ENCODE data around the gene SPINK7.
"Not testable (repeated sequence)": the region's sequence is repeated elsewhere in the genome, so short reads cannot be mapped to it uniquely, and the experiment has no call there.

The SPINK7 gene

GRCh38 chr5:148312153-148312552 lies at the start of gene SPINK7:
SPINK7 (plus strand) TSS chr5:148312423; CDS start chr5:148312484, 61 bp downstream.
- DNase-seq (no peak), ATAC-seq (peak; percentile 32)

GRCh38 chr5:148267962-148268361 lies 44.3 kb upstream of the SPINK7 start:
- no peak for ATAC-seq
- DNase-seq, result no peak

- DNase-seq (no peak), ATAC-seq (no peak)
These were observed 43.7 kb upstream of the SPINK7 start, which contains the start of gene SPINK13 for GRCh38 chr5:148268566-148268965. SPINK13 (plus strand) TSS chr5:148268794; CDS start chr5:148270073, 1,279 bp downstream.

GRCh38 chr5:148275129-148275528 lies 37.1 kb upstream of the SPINK7 start:
- not testable (repeated sequence) for DNase-seq, ATAC-seq

- not testable (repeated sequence) for ATAC-seq
- peak; percentile 4 for DNase-seq
These were observed 31.3 kb upstream of the SPINK7 start for GRCh38 chr5:148280893-148281292.

GRCh38 chr5:148281336-148281735 lies 30.9 kb upstream of the SPINK7 start:
- ATAC-seq, result not testable (repeated sequence)

GRCh38 chr5:148290271-148291195 lies 21.7 kb upstream of the SPINK7 start:
- no peak for DNase-seq
- ATAC-seq, result no peak

More at GRCh38 chr5:148281336-148281735, 30.9 kb upstream of the SPINK7 start:
- not testable (repeated sequence) for DNase-seq

- DNase-seq, result no peak
- no peak for ATAC-seq
These were observed 14.5 kb upstream of the SPINK7 start for GRCh38 chr5:148297731-148298130.

- ATAC-seq (no peak), DNase-seq (no peak)
These were observed 5.8 kb upstream of the SPINK7 start for GRCh38 chr5:148306446-148306845.

- no peak for DNase-seq
- no peak for ATAC-seq
These were observed 3.2 kb upstream of the SPINK7 start for GRCh38 chr5:148309019-148309418.

GRCh38 chr5:148309746-148310145 lies 2.5 kb upstream of the SPINK7 start:
- DNase-seq (no peak), ATAC-seq (no peak)

GRCh38 chr5:148311484-148311883 lies 739 bp upstream of the SPINK7 start:
- ATAC-seq (no peak), DNase-seq (no peak)

GRCh38 chr5:148314187-148314586 lies 2.0 kb downstream of the SPINK7 start:
- DNase-seq (no peak), ATAC-seq (no peak)

GRCh38 chr5:148314731-148315130 lies 2.5 kb downstream of the SPINK7 start:
- DNase-seq (no peak), ATAC-seq (no peak)

- not testable (repeated sequence) for ATAC-seq
- DNase-seq, result peak; percentile 4
These were observed 8.1 kb downstream of the SPINK7 start for GRCh38 chr5:148320011-148320963.

- ATAC-seq (no peak), DNase-seq (no peak)
These were observed 21.1 kb downstream of the SPINK7 start for GRCh38 chr5:148333262-148333849.

- DNase-seq (no peak), ATAC-seq (no peak)
These were observed 23.0 kb downstream of the SPINK7 start, which contains the start of gene SPINK9 for GRCh38 chr5:148335259-148335658. SPINK9 (plus strand) TSS chr5:148335559; CDS start chr5:148335614, 55 bp downstream.

GRCh38 chr5:148336704-148337435 lies 24.6 kb downstream of the SPINK7 start:
- no peak for DNase-seq

GRCh38 chr5:148342371-148343045 lies 30.3 kb downstream of the SPINK7 start:
- no peak for ATAC-seq

More at GRCh38 chr5:148336704-148337435, 24.6 kb downstream of the SPINK7 start:
- ATAC-seq, result no peak

GRCh38 chr5:148343046-148343407 lies 30.8 kb downstream of the SPINK7 start:
- DNase-seq (no peak), ATAC-seq (no peak)

More at GRCh38 chr5:148342371-148343045, 30.3 kb downstream of the SPINK7 start:
- DNase-seq, result no peak

Data from stimulated activated naive CD8-positive, alpha-beta T cell treated with anti-CD3 and anti-CD28 coated beads, Interleukin-15, Interleukin-2, amounts not matched to agents 100 U/mL and 50 U/mL, for 24 hours (primary cell).